H1 (cell line): ENCODE measurements around the gene ESYT2. TPM values are rescaled to one million over a fixed set of nuclear protein-coding genes. Genes with fewer than 3 reads are reported as not detected.

Experiments
- CTCF ChIA-PET: fragments of 300-600 bp; sonication (Branson Sonifier 250); formaldehyde crosslinking; loops from one replicate; lab custom pipeline; 2021; ENCODE audit not compliant: partially characterized antibody; lab: Charles Lee
- POLR2A ChIA-PET: fragments of 300-600 bp; sonication (Branson Sonifier 250); formaldehyde crosslinking; loops from one replicate; lab custom pipeline; 2021; ENCODE audit warnings: inconsistent platforms; ENCODE audit not compliant: partially characterized antibody; lab: Charles Lee
- DNase-seq, 2 experiments: peaks; one replicate each; pipeline versions ENCODE4 v3.0.0 to v3.0.0-alpha.2; 2010 to 2022; ENCODE audit warnings: low spot score in 2 of 2, low read depth in 1 of 2, mixed read lengths in 1 of 2
- FAIRE-seq: peaks from 2 replicates; lab custom pipeline; 2011; peaks lifted over from hg19 to GRCh38; lab: Jason Lieb, UNC
- H2AFZ ChIP-seq: 2 replicates; pipeline ENCODE4 v1.8.1; 2012; ENCODE audit warnings: low read length, inconsistent platforms
- H2AK5ac ChIP-seq: 2 replicates; pipeline ENCODE4 v1.6.1; 2013; ENCODE audit warnings: low read depth, low read length
- H2BK120ac ChIP-seq: replicated peaks from 2 replicates; pipeline ENCODE3; 2013; ENCODE audit warnings: low read depth, low read length, inconsistent platforms
- H2BK12ac ChIP-seq: 2 replicates; pipeline ENCODE4 v1.6.1; 2013; ENCODE audit warnings: low read depth, low read length
- H2BK15ac ChIP-seq: 2 replicates; pipeline ENCODE4 v1.6.1; 2013; ENCODE audit warnings: low read length
- H2BK20ac ChIP-seq: 2 replicates; pipeline ENCODE4 v1.6.1; 2013; ENCODE audit warnings: low read length
- H2BK5ac ChIP-seq: 2 replicates; pipeline ENCODE4 v1.6.1; 2013; ENCODE audit warnings: low read depth, low read length
- H3K14ac ChIP-seq: 2 replicates; pipeline ENCODE4 v1.6.1; 2013; ENCODE audit warnings: inconsistent platforms; ENCODE audit not compliant: insufficient read length
- H3K18ac ChIP-seq: 2 replicates; pipeline ENCODE4 v1.6.1; 2013; ENCODE audit warnings: low read length; ENCODE audit errors: extremely low read depth
- H3K23ac ChIP-seq: 2 replicates; pipeline ENCODE4 v1.6.1; 2013; ENCODE audit warnings: inconsistent platforms; ENCODE audit not compliant: insufficient read length
- H3K23me2 ChIP-seq: 2 replicates; pipeline ENCODE4 v1.6.1; 2013; ENCODE audit warnings: low read depth, low read length
- H3K27ac ChIP-seq: 2 replicates; pipeline ENCODE4 v1.6.1; 2011; ENCODE audit warnings: low read depth, low read length, inconsistent platforms
- H3K27me3 ChIP-seq, 4 experiments: replicated peaks in 1 of 4; 1 replicate in 1 of 4; 2 replicates in 3 of 4; pipeline versions ENCODE4 v1.6.1 to v1.8.1; 2011 to 2013; ENCODE audit warnings: low read length in 3 of 4, mild to moderate bottlenecking in 3 of 4, inconsistent platforms in 2 of 4, mixed read lengths in 2 of 4, moderate library complexity in 1 of 4; ENCODE audit not compliant: control insufficient read depth in 3 of 4, insufficient read depth in 3 of 4; ENCODE audit errors: extremely low read depth in 1 of 4
- H3K36me3 ChIP-seq, 4 experiments: 2 replicates each; pipeline versions ENCODE4 v1.6.1 to v1.8.1; 2011 to 2013; ENCODE audit warnings: mild to moderate bottlenecking in 4 of 4, low read length in 3 of 4, moderate library complexity in 2 of 4, control low read depth in 1 of 4, inconsistent platforms in 1 of 4; ENCODE audit not compliant: insufficient read depth in 4 of 4, control insufficient read depth in 2 of 4
- H3K4ac ChIP-seq: replicated peaks from 2 replicates; pipeline ENCODE3; 2013; ENCODE audit warnings: low read length, low read depth, mixed read lengths, inconsistent platforms; ENCODE audit not compliant: insufficient read length
- H3K4me1 ChIP-seq, 4 experiments: replicated peaks in 1 of 4; 1 replicate in 1 of 4; 2 replicates in 3 of 4; pipeline versions ENCODE4 v1.6.1 to v1.8.1; 2011 to 2013; ENCODE audit warnings: low read length in 3 of 4, inconsistent platforms in 2 of 4, mixed read lengths in 1 of 4; ENCODE audit not compliant: insufficient read depth in 4 of 4, control insufficient read depth in 3 of 4
- H3K4me2 ChIP-seq, 2 experiments: 2 replicates each; pipeline versions ENCODE4 v1.6.1 to v1.8.1; 2011 to 2013; ENCODE audit warnings: low read depth in 2 of 2, low read length in 2 of 2, control low read depth in 1 of 2, inconsistent platforms in 1 of 2, mild to moderate bottlenecking in 1 of 2; ENCODE audit not compliant: insufficient read depth in 1 of 2
- H3K4me3 ChIP-seq, 4 experiments: fragments of 200-600, 300-600 bp in 1 of 4; sonication (generic), shearing (Covaris generic), sonication (Bioruptor Twin) in 1 of 4; 2 replicates each; pipeline versions ENCODE4 v1.5.1 to v1.8.1; 2011 to 2016; ENCODE audit warnings: low read length in 4 of 4, low read depth in 3 of 4, control low read depth in 2 of 4, inconsistent platforms in 2 of 4, mild to moderate bottlenecking in 2 of 4, mixed read lengths in 1 of 4, moderate library complexity in 1 of 4; ENCODE audit not compliant: insufficient read depth in 2 of 4; ENCODE audit errors: extremely low read depth in 1 of 4
- H3K56ac ChIP-seq: replicated peaks from 2 replicates; pipeline ENCODE3; 2013; ENCODE audit warnings: low read depth, mild to moderate bottlenecking, mixed read lengths, low read length, inconsistent platforms; ENCODE audit not compliant: insufficient read length
- H3K79me1 ChIP-seq: 2 replicates; pipeline ENCODE4 v1.6.1; 2013; ENCODE audit warnings: low read depth, low read length, control low read depth
- H3K79me2 ChIP-seq, 2 experiments: 2 replicates each; pipeline versions ENCODE4 v1.6.1 to v1.8.1; 2012 to 2013; ENCODE audit warnings: low read length in 2 of 2, mild to moderate bottlenecking in 2 of 2, inconsistent platforms in 1 of 2; ENCODE audit not compliant: insufficient read depth in 2 of 2, control insufficient read depth in 1 of 2
- H3K9ac ChIP-seq, 4 experiments: replicated peaks in 1 of 4; 1 replicate in 1 of 4; 2 replicates in 3 of 4; pipeline versions ENCODE4 v1.6.1 to v1.8.1; 2011 to 2013; ENCODE audit warnings: low read depth in 3 of 4, low read length in 3 of 4, control low read depth in 2 of 4, mild to moderate bottlenecking in 2 of 4, moderate library complexity in 2 of 4, inconsistent platforms in 1 of 4; ENCODE audit errors: extremely low read depth in 1 of 4
- H3K9me3 ChIP-seq, 2 experiments: 2 replicates each; pipeline versions ENCODE4 v1.6.1 to v1.8.1; 2012 to 2013; ENCODE audit warnings: mild to moderate bottlenecking in 2 of 2, moderate library complexity in 2 of 2, control low read depth in 1 of 2, inconsistent platforms in 1 of 2, low read depth in 1 of 2, low read length in 1 of 2, mixed read lengths in 1 of 2; ENCODE audit not compliant: insufficient read depth in 2 of 2
- H4K20me1 ChIP-seq, 2 experiments: replicated peaks in 1 of 2; 2 replicates each; pipeline versions ENCODE3 to v1.8.1; 2011 to 2013; ENCODE audit warnings: inconsistent platforms in 2 of 2, low read length in 2 of 2, mild to moderate bottlenecking in 1 of 2; ENCODE audit not compliant: insufficient read depth in 2 of 2, control insufficient read depth in 1 of 2
- H4K5ac ChIP-seq: 2 replicates; pipeline ENCODE4 v1.6.1; 2013; ENCODE audit warnings: low read length, low read depth, mixed read lengths, inconsistent platforms; ENCODE audit not compliant: insufficient read length
- H4K8ac ChIP-seq: 2 replicates; pipeline ENCODE4 v1.8.0; 2013; ENCODE audit warnings: mild to moderate bottlenecking, moderate library complexity, low read length, inconsistent platforms; ENCODE audit not compliant: insufficient read depth; ENCODE audit errors: extremely low read depth
- H4K91ac ChIP-seq: replicated peaks from 2 replicates; pipeline ENCODE3; 2013; ENCODE audit warnings: low read length, mixed read lengths, inconsistent platforms; ENCODE audit not compliant: insufficient read length
- BCL11A ChIP-seq, 2 experiments: IDR thresholded peaks; one replicate each; pipeline ENCODE4 v1.6.1; 2011; ENCODE audit warnings: low read depth in 2 of 2, low read length in 2 of 2, mild to moderate bottlenecking in 2 of 2
- CEBPB ChIP-seq: IDR thresholded peaks from 2 replicates; pipeline ENCODE4 v1.6.1; 2012; ENCODE audit warnings: low read depth, low read length
- JUND ChIP-seq: IDR thresholded peaks from 2 replicates; pipeline ENCODE4 v1.6.1; 2011; ENCODE audit warnings: mild to moderate bottlenecking, improper control_type of control experiment, low read length
- KDM4A ChIP-seq: IDR thresholded peaks from one replicate; pipeline ENCODE4 v1.7.1; 2012; ENCODE audit warnings: low read depth, mild to moderate bottlenecking, moderate library complexity, low read length, inconsistent platforms; ENCODE audit not compliant: severe bottlenecking
- KDM5A ChIP-seq: fragments of 200-600 bp; IDR thresholded peaks from 2 replicates; pipeline ENCODE4 v1.7.1; 2012; ENCODE audit warnings: mild to moderate bottlenecking, low read length, inconsistent platforms, mixed read lengths
- MAFK ChIP-seq: IDR thresholded peaks from 2 replicates; pipeline ENCODE4 v1.6.1; 2012; ENCODE audit warnings: low read depth, mild to moderate bottlenecking, improper control_type of control experiment, low read length
- POLR2A ChIP-seq, 2 experiments: IDR thresholded peaks; 1 replicate in 1 of 2; 2 replicates in 1 of 2; pipeline ENCODE4 v1.6.1; 2011; ENCODE audit warnings: low read depth in 2 of 2, low read length in 2 of 2, mild to moderate bottlenecking in 2 of 2; ENCODE audit errors: control extremely low read depth in 1 of 2
- SIN3A ChIP-seq, 2 experiments: IDR thresholded peaks in 1 of 2; conservative IDR thresholded peaks in 1 of 2; 2 replicates each; pipeline ENCODE4 v1.6.1; 2011 to 2012; ENCODE audit warnings: low read length in 2 of 2, improper control_type of control experiment in 1 of 2, low read depth in 1 of 2, mild to moderate bottlenecking in 1 of 2
- SRF ChIP-seq: IDR thresholded peaks from 2 replicates; pipeline ENCODE4 v1.6.1; 2011; ENCODE audit warnings: mild to moderate bottlenecking, low read depth, low read length, moderate library complexity
- TAF7 ChIP-seq: optimal IDR thresholded peaks from 2 replicates; pipeline ENCODE3; 2011; ENCODE audit warnings: low read depth, mild to moderate bottlenecking, inconsistent platforms, low read length, moderate library complexity, borderline replicate concordance
- USF2 ChIP-seq: IDR thresholded peaks from 2 replicates; pipeline ENCODE4 v1.6.1; 2011; ENCODE audit warnings: low read length, improper control_type of control experiment
- YY1 ChIP-seq: IDR thresholded peaks from 2 replicates; pipeline ENCODE4 v1.6.1; 2011; ENCODE audit warnings: low read depth, mild to moderate bottlenecking, low read length
- WGBS, 2 experiments: shearing (Covaris generic) in 1 of 2; methylation state at CpG; one replicate each; pipeline versions ENCODE4 v1.1.6 to v1.1.7; 2013 to 2015; ENCODE audit warnings: low lambda C conversion rate in 2 of 2, mixed read lengths in 2 of 2, inconsistent platforms in 1 of 2, low coverage in 1 of 2, missing lambda C conversion rate in 1 of 2; ENCODE audit not compliant: insufficient replicate concordance in 2 of 2, insufficient coverage in 1 of 2, insufficient read length in 1 of 2; ENCODE audit errors: extremely low coverage in 1 of 2, missing lambda C conversion rate in 1 of 2; 5-methylcytosine and 5-hydroxymethylcytosine counted together
- polyA plus RNA-seq, 7 experiments: library from polyadenylated mRNA; depleted of rRNA in 3 of 7; stranded (reverse) in 5 of 7; unstranded in 2 of 7; fragments of >200 nt in 5 of 7; fragments of 200-250 nt in 2 of 7; gene quantifications; 1 replicate in 5 of 7; 2 replicates in 1 of 7; 4 replicates in 1 of 7; pipeline versions ENCODE4 v1.2.1 to v1.2.3, GENCODE V29; 2011 to 2013; ENCODE audit warnings: missing spikeins in 2 of 7, mixed read lengths in 2 of 7
- total RNA-seq: library from RNA; stranded (reverse); fragmentation: NEBNext Ultra II Directional; extraction: Animal tissue kit (Norgen Biotek cat#: 25700); gene quantifications from 2 replicates; pipeline ENCODE4 v1.2.1, GENCODE V29; 2021

The ESYT2 gene
- total and polyA plus RNA-seq, 2 of the 8 experiments (the other 6 are each of a cell fraction or from before 2014, with no cell fraction given) = 27.0 to 37.5 TPM

- H3K14ac ChIP-seq = no peak overlapping the region
- H3K18ac ChIP-seq = no peak overlapping the region
- H3K56ac ChIP-seq = no peak overlapping the region
- no peak overlapping the region for H4K5ac ChIP-seq
- ChIA-PET CTCF (no interaction called here), POLR2A (no interaction called here)
- H3K79me2 ChIP-seq = no peaks in the 10 kb centered on the region
- H3K23ac ChIP-seq = no peak overlapping the region
- DNase-seq = peak in 1 of 2 experiments; percentile 14
- H2AFZ ChIP-seq = no peak overlapping the region
- no peak overlapping the region for H3K9ac ChIP-seq
- H3K4me2 ChIP-seq = no peak overlapping the region
- no peak overlapping the region for H2BK5ac ChIP-seq
- H3K4me1 ChIP-seq = no peaks in the 10 kb centered on the region
- TF ChIP-seq TAF7 = no peak
- TF ChIP-seq YY1 = no peak
- TF ChIP-seq KDM4A = no peak
- TF ChIP-seq USF2 = no peak
- TF ChIP-seq SRF = no peak
- TF ChIP-seq KDM5A = no peak
- no peak for TF ChIP-seq MAFK
- TF ChIP-seq CEBPB = no peak
- TF ChIP-seq POLR2A (IDR thresholded peaks at IDR 0.05; ENCODE audit: control extremely low read depth in 1 of 2, low read depth in 2 of 2, low read length in 2 of 2) = no peak
- no peak for TF ChIP-seq BCL11A (IDR thresholded peaks at IDR 0.05; ENCODE audit: low read depth in 2 of 2, low read length in 2 of 2)
- no peak for TF ChIP-seq JUND
- TF ChIP-seq SIN3A (conservative IDR thresholded peaks at IDR 0.05 in 1 of 2, IDR thresholded peaks at IDR 0.05 in 1 of 2; ENCODE audit: low read depth in 1 of 2, low read length in 2 of 2) = no peak
- H3K36me3 ChIP-seq = peaks cover 3 to 33% (median 25%) of the 10 kb centered on the region in 4 experiments; a peak in 7 of 8 replicates
- H3K9me3 ChIP-seq = peaks cover 12 to 17% of the 10 kb centered on the region in 2 experiments
- H4K8ac ChIP-seq = no peak overlapping the region
- no peak overlapping the region for H2BK15ac ChIP-seq
- H4K91ac ChIP-seq = no peak overlapping the region
- no peak overlapping the region for H2BK120ac ChIP-seq
- H2BK12ac ChIP-seq = no peak overlapping the region
- H3K27ac ChIP-seq = no peak overlapping the region
- FAIRE-seq = no peak
- H3K27me3 ChIP-seq = no peaks in the 10 kb centered on the region
- no peak overlapping the region for H2BK20ac ChIP-seq
- H3K4ac ChIP-seq = no peak overlapping the region
- H3K79me1 ChIP-seq = no peaks in the 10 kb centered on the region
- WGBS, 2 experiments = 86% methylated on average over 6 of the region's 6 CpGs; no CpG with 5 or more reads in 1 of the 2 experiments
- no peak overlapping the region for H3K4me3 ChIP-seq
- H4K20me1 ChIP-seq = peaks cover 0 to 4% of the 10 kb centered on the region in 2 experiments
- H3K23me2 ChIP-seq = no peaks in the 10 kb centered on the region; the same call in 1 of the 2 replicates
- H2AK5ac ChIP-seq = no peak overlapping the region
Observed at GRCh38 chr7:158779061-158780000, 50.0 kb downstream of the ESYT2 start.
